ENCODE data around the gene ELF1. TPM values are rescaled to one million over a fixed set of nuclear protein-coding genes. Genes with fewer than 3 reads are reported as not detected.
"Not testable (repeated sequence)": the region's sequence is repeated elsewhere in the genome, so short reads cannot be mapped to it uniquely, and the experiment has no call there.

ELF1 gene
- total RNA-seq, 1 experiment from 2014 or later: 15.3 TPM

GRCh38 chr13:40910324-40911050, 108.6 kb downstream of the ELF1 start:
- Histone ChIP-seq H3K4me2 (ENCODE audit: low read length) (0 out of 2 replicates have a peak overlapping the region, but pooled peaks have one; percentile 17), H3K79me2 (ENCODE audit: low read length) (no peaks in the 10 kb centered on the region), H3K4me3 (ENCODE audit: low read length) (no peak overlapping the region), H3K9me3 (ENCODE audit: low read length) (no peaks in the 10 kb centered on the region), H3K9me2 (replicated peaks; ENCODE audit: low read length) (no peaks in the 10 kb centered on the region), H3F3A (ENCODE audit: low read length, unreplicated experiment) (no peaks in the 10 kb centered on the region), H3K9ac (ENCODE audit: low read length) (no peak overlapping the region), H4K20me1 (ENCODE audit: low read length) (no peaks in the 10 kb centered on the region), H2AFZ (ENCODE audit: low read length) (no peak overlapping the region), H3K27ac (ENCODE audit: low read length) (no peak overlapping the region), H3K4me1 (ENCODE audit: insufficient read depth, low read length) (0 out of 2 replicates have a peak, but pooled peaks cover 4% of the 10 kb centered on the region), H3K36me3 (ENCODE audit: low read depth, low read length) (no peaks in the 10 kb centered on the region), H3K27me3 (ENCODE audit: low read length) (no peaks in the 10 kb centered on the region)
- CTCF ChIA-PET: no interaction called here
- intact Hi-C loops (cut with micrococcal nuclease): no loop called here
- DNase-seq: peak; percentile 9
- TF ChIP-seq EZH2 (IDR thresholded peaks at IDR 0.05; ENCODE audit: low read length, unreplicated experiment): no peak
- no peak for TF ChIP-seq EZH2phosphoT487 (IDR thresholded peaks at IDR 0.05; ENCODE audit: borderline replicate concordance, low read length)
- no peak for TF ChIP-seq CTCF (conservative IDR thresholded peaks at IDR 0.05; ENCODE audit: low read depth, low read length)
- peak; percentile 72 for ATAC-seq
- BruUV-seq (replicated peaks): no TSS peak
- POLR2A ChIA-PET (ENCODE audit: unreplicated experiment): no interaction called here

GRCh38 chr13:40909541-40910200, 109.4 kb downstream of the ELF1 start:
- H3K4me1 ChIP-seq (ENCODE audit: insufficient read depth, low read length); BruUV-seq (replicated peaks); H3K4me3 ChIP-seq (ENCODE audit: low read length); H3K9ac ChIP-seq (ENCODE audit: low read length); intact Hi-C loops (cut with micrococcal nuclease); DNase-seq; H2AFZ ChIP-seq (ENCODE audit: low read length); H3K27ac ChIP-seq (ENCODE audit: low read length); ATAC-seq; H3F3A ChIP-seq (ENCODE audit: low read length, unreplicated experiment); H3K27me3 ChIP-seq (ENCODE audit: low read length); H4K20me1 ChIP-seq (ENCODE audit: low read length); H3K9me3 ChIP-seq (ENCODE audit: low read length); H3K36me3 ChIP-seq (ENCODE audit: low read depth, low read length); H3K9me2 ChIP-seq (replicated peaks; ENCODE audit: low read length); H3K79me2 ChIP-seq (ENCODE audit: low read length); CTCF ChIA-PET; H3K4me2 ChIP-seq (ENCODE audit: low read length); POLR2A ChIA-PET (ENCODE audit: unreplicated experiment): not testable (repeated sequence)

- no peaks in the 10 kb centered on the region for H3K36me3 ChIP-seq (ENCODE audit: low read depth, low read length)
- DNase-seq (no peak), ATAC-seq (no peak)
- ChIA-PET CTCF (no interaction called here), POLR2A (ENCODE audit: unreplicated experiment) (no interaction called here)
- H3K27ac ChIP-seq (ENCODE audit: low read length): no peak overlapping the region
- H4K20me1 ChIP-seq (ENCODE audit: low read length): no peaks in the 10 kb centered on the region
- H3K4me3 ChIP-seq (ENCODE audit: low read length): no peak overlapping the region
- H3K9me2 ChIP-seq (replicated peaks; ENCODE audit: low read length): no peaks in the 10 kb centered on the region
- intact Hi-C loops (cut with micrococcal nuclease): no loop called here
- no peak for TF ChIP-seq CTCF (conservative IDR thresholded peaks at IDR 0.05; ENCODE audit: low read depth, low read length)
- no peak for TF ChIP-seq EZH2phosphoT487 (IDR thresholded peaks at IDR 0.05; ENCODE audit: borderline replicate concordance, low read length)
- no peak for TF ChIP-seq EZH2 (IDR thresholded peaks at IDR 0.05; ENCODE audit: low read length, unreplicated experiment)
- no peaks in the 10 kb centered on the region for H3K79me2 ChIP-seq (ENCODE audit: low read length)
- no peaks in the 10 kb centered on the region for H3K27me3 ChIP-seq (ENCODE audit: low read length)
- 0 out of 2 replicates have a peak, but pooled peaks cover 4% of the 10 kb centered on the region for H3K4me1 ChIP-seq (ENCODE audit: insufficient read depth, low read length)
- no peak overlapping the region for H3K4me2 ChIP-seq (ENCODE audit: low read length)
- BruUV-seq (replicated peaks): no TSS peak
- no peak overlapping the region for H2AFZ ChIP-seq (ENCODE audit: low read length)
- no peak overlapping the region for H3K9ac ChIP-seq (ENCODE audit: low read length)
- H3K9me3 ChIP-seq (ENCODE audit: low read length): no peaks in the 10 kb centered on the region
- H3F3A ChIP-seq (ENCODE audit: low read length, unreplicated experiment): no peaks in the 10 kb centered on the region
Measured at GRCh38 chr13:40908546-40908945, 110.6 kb downstream of the ELF1 start.

DNA sequence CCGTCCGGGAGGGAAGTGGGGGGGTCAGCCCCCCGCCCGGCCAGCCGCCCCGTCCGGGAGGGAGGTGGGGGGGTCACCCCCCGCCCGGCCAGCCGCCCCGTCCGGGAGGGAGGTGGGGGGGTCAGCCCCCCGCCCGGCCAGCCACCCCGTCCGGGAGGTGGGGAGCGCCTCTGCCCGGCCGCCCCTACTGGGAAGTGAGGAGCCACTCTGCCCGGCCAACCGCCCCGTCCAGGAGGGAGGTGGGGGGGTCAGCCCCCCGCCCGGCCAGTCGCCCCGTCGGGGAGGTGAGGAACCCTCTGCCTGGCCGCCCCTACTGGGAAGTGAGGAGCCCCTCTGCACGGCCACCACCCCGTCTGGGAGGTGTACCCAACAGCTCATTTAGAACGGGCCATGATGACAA, 118.1 kb downstream of the ELF1 start:
- DNase-seq; H3K36me3 ChIP-seq (ENCODE audit: low read depth, low read length); H3K9me2 ChIP-seq (replicated peaks; ENCODE audit: low read length); H3K4me3 ChIP-seq (ENCODE audit: low read length); H3K4me2 ChIP-seq (ENCODE audit: low read length); H3K79me2 ChIP-seq (ENCODE audit: low read length); H3F3A ChIP-seq (ENCODE audit: low read length, unreplicated experiment); H3K9ac ChIP-seq (ENCODE audit: low read length); POLR2A ChIA-PET (ENCODE audit: unreplicated experiment); H3K9me3 ChIP-seq (ENCODE audit: low read length); CTCF ChIA-PET; H3K27ac ChIP-seq (ENCODE audit: low read length); H4K20me1 ChIP-seq (ENCODE audit: low read length); H3K27me3 ChIP-seq (ENCODE audit: low read length); H3K4me1 ChIP-seq (ENCODE audit: insufficient read depth, low read length); ATAC-seq; H2AFZ ChIP-seq (ENCODE audit: low read length); intact Hi-C loops (cut with micrococcal nuclease); BruUV-seq (replicated peaks): not testable (repeated sequence)

DNA sequence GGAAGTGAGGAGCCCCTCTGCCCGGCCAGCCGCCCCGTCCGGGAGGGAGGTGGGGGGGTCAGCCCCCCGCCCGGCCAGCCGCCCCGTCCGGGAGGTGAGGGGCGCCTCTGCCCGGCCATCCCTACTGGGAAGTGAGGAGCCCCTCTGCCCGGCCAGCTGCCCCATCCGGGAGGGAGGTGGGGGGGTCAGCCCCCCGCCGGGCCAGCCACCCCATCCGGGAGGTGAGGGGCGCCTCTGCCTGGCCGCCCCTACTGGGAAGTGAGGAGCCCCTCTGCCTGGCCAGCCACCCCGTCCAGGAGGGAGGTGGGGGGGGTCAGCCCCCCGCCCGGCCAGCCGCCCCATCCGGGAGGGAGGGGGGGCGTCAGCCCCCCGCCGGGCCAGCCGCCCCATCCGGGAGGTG, 118.5 kb downstream of the ELF1 start:
- H4K20me1 ChIP-seq (ENCODE audit: low read length); H3K27ac ChIP-seq (ENCODE audit: low read length); H3K9me3 ChIP-seq (ENCODE audit: low read length); H3F3A ChIP-seq (ENCODE audit: low read length, unreplicated experiment); H3K79me2 ChIP-seq (ENCODE audit: low read length); BruUV-seq (replicated peaks); H3K4me2 ChIP-seq (ENCODE audit: low read length); H3K36me3 ChIP-seq (ENCODE audit: low read depth, low read length); ATAC-seq; H3K27me3 ChIP-seq (ENCODE audit: low read length); H3K9me2 ChIP-seq (replicated peaks; ENCODE audit: low read length); DNase-seq; H3K4me3 ChIP-seq (ENCODE audit: low read length); H3K9ac ChIP-seq (ENCODE audit: low read length); POLR2A ChIA-PET (ENCODE audit: unreplicated experiment); H2AFZ ChIP-seq (ENCODE audit: low read length); intact Hi-C loops (cut with micrococcal nuclease); H3K4me1 ChIP-seq (ENCODE audit: insufficient read depth, low read length); CTCF ChIA-PET: not testable (repeated sequence)

Measured in PC-3 (cell line).